ENCODE data around the gene IQSEC1.
A peak's percentile ranks its signal among the peaks of the same experiment; 100 is the strongest.

The IQSEC1 gene

DNA sequence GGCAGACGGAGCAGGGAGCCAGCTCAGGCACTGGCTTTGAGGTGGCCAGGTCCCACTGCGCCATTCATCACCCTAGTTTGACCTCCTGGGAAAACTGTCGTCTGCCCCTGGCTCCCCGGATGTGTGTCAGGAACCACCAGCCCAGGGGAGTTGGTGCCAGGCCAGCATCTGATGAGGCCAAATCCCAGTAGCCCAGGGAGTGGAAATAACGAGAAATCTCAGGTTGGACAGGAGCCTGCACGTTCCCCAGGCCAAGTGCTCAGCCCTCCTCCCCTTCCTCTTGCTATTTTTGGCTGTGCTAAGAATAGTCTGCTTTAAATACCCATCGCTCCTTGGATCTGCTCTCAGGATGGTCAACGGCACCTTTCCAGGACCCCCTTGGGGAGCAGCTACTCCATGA, 138.8 kb downstream of the IQSEC1 start:
- DNase-seq (ENCODE audit: low spot score): no peak

DNA sequence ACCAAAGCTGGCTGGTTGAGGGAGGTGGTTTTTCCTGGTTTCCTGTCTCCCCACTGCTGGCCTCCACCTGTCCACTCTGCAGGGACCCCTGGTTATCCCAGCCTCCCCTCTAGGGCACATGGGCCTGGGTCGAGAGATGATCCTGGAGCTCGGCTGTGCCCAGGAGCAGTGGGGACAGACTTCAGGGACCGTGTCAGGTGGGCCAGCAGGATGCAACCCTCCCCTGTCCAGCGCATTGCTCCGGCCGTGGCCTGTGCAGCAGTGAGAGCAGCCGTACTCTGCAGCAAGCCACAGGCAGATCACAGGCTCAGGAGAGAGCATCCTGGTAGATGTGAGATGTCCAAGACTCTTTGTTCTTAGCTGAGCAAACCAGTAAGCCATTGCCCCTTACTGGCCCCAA, 139.3 kb downstream of the IQSEC1 start:
- no peak for DNase-seq (ENCODE audit: low spot score)

DNA sequence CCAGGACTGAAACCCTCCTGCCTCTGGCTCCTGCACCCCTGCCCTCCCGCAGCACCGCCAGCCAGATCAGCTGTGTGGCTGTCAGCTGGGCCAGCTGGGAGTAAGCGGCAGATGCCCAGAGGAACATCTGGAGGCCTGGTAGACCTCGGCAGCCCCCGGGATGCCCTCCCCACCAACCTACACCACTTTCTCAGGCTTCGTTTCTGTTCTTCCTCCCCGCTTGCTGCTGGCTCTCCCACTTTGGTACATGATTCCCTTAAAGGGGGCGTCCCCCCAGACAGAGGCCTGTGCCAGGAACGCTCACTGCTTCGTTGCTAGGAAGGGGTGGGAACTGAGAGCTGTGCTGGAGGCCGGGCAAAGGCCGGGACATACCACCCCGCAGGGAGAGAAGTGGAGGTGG, 140.5 kb downstream of the IQSEC1 start:
- no peak for DNase-seq (ENCODE audit: low spot score)

DNA sequence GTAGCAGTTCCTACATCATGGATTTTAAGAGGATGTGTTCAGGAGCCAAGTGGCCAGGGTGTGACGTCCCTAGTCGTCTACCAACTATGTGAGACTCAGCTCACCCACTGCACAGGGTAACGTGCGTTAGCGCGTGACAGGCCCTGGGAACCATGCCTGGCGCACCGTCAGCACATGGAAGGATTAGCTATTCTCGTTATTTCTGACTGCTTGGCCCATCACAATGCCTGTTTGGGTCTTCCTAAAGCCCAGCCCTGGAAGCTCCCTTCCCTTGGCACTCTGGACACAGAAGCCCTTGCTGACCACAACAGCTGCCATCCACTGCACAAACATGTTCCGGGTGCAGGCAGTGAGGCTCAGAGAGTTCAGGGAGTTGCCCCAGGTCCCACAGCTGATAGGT, 140.9 kb downstream of the IQSEC1 start:
- DNase-seq (ENCODE audit: low spot score): no peak

DNA sequence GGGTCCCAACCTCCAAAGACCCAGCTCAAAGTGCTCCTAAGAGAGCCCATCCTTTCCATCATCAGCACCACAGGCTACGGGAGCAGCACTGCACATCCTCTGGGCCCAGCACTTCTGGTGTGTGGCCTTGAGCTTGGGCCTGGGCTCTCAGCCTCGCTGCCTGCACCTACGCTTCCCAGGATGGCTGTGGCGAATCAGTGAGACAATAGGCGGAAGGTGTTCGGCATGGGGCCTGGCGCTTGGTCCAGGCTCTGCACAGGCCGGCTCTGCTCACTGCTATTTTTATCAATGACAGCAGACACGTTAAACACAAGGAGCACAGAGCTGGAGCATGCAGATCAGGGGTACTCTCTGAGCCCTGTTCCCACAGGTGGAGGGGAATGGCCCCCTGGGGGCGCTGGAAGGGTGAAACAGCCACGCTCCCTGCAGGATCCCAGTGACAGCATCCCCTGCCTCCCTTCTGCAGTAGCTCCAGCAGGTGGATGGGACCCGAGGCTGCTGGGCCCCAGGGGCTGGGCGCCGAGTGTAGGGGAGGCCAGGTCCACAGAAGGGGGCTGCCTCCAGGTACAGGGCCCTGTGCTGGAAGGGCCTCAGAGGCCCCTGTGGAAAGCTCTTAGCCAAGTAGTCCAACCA, 141.8 kb downstream of the IQSEC1 start:
- no peak for DNase-seq (ENCODE audit: low spot score)

DNA sequence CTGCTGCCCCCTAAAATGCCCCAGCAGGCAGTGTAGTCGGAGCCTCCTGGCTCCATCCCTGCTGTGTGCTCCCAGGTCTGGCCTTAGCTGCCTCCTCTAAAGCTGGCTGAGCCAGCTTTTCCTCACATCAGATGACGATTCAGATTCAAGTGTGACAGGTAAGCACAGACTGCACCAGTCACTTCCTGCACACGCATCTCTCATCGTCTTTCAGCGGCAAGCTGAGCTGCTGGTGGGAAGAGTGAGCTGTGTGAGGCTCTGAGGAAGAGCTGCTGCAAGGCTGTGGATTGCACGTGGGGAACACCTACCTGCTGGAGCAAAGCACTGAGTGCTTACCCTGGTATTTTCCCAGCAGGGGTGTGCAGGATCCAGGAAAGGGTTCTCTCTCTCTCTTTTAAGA, 143.4 kb downstream of the IQSEC1 start:
- no peak for DNase-seq (ENCODE audit: low spot score)

DNA sequence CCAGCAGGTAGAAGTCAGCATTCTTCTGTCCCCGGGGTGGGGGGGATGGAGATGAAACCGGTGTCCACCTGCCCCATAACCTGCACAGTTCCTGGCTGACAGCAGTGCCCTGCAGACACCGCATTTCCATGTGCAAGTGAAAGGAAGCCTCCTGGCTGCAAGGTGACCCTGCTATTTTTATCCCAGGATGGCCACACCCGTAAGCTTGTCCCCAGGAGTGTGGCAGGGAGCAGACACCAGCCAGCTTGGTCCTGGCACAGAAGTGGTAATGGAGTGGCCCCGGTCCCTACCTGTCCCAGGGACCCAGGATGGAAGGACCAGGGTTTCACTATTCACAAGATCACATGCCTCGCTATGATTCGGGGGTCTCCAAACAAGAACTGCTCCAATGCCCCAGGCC, 146.6 kb downstream of the IQSEC1 start:
- no peak for DNase-seq (ENCODE audit: low spot score)

DNA sequence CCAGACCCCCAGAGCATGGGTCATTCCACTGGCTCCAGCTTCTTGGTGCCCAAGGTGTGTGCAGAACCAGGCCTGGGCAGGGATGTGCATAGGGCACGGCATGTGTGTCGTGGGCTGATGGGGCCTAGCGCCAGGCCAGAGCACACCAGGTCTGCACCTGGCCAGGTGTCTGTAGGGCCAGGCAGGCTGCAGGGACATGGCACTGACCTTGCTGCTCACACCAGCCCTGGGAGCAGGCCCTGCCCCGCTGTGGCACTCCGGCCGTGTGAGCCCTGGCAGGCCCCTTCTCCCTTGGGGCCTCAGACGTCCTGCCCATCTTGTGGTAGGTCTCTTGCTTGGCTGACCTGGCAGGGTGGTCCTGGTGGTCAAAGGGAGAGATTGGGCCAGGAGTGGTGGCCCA, 147.6 kb downstream of the IQSEC1 start:
- no peak for DNase-seq (ENCODE audit: low spot score)

DNA sequence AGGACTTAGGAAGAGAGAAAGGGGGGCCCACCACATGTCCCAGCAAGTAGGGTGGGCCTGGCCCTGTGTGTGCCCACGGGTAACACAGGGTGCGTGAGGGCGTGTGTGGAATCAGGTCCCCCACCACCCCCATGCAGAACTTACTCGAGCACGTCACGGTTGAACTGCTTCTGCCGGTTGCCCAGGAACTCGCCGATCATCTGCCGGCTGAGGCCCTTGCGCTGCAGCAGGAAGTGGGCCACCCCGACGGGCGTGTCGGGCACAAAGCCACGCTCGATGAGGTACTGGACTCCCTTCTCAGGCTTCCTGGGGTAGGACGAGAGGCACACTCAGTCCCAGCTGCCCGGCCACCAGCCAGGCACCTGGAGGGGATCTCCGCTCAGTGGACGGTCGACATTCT, 148.8 kb downstream of the IQSEC1 start:
- peak; percentile 42 for DNase-seq (ENCODE audit: low spot score)

DNA sequence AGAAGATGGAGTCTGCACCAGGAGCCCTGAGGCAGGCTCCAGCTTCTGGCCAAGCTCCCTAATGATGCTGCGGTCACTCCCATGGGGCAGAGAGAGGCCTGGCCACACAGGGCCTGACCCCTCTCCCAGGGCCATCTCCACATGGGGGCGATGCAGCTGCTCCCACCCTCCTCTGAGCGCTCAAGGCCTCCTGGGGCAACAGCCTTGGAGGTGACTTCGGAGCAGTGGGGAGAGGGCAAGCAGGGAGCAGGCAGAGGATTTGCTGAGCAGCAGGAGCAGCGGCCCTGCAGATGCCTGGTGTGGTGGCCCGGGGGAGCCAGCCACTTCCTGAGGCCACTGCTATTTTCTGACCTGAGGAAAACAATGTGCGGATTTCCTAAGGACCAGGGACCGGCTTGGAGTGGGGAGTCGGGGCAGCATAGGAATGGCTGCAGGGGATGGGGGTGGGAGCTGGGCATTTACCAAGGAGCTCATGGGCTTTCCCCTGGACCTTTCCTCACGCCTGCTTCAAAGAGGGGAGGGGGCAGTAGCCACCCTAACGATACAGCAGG, 150.3 kb downstream of the IQSEC1 start:
- DNase-seq (ENCODE audit: low spot score): no peak

DNA sequence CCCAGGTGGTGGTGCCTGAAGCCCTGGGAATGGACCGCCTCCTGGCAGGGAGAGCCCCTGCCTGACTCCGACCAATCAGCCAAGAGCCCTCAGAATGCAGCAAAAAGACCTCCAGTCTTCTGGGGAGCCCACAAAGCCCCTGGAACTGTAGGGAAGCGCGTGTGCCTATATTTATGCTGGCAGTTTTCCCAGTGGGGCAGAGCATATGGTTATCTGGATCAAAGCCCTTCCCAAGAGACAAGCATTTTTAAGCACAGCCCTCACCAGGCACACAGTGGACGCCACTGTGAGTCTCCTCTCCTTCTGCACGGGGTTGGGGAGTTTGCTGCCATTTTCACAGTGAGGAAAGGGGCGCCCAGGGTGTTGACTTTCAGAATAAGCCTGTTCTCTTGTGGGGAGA, 150.9 kb downstream of the IQSEC1 start:
- no peak for DNase-seq (ENCODE audit: low spot score)

DNA sequence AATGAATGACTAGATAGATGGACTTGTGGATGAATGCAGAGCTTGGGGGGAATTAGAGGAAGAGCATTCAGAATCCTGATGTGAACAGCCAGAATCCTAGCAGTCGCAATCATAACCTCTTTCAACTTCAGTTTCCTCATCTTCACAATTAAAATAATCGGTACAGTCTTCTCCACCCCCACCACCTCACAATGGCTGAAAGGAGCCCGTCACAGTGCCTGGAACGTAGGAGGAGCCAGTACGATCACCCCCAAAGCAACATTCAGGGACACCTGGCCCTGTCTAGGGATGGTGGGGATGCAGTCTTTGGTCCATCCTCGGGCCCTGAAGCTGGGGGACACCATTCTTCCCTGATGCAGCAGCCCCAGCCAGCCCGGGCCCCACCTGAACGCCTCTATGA, 151.5 kb downstream of the IQSEC1 start:
- no peak for DNase-seq (ENCODE audit: low spot score)

DNA sequence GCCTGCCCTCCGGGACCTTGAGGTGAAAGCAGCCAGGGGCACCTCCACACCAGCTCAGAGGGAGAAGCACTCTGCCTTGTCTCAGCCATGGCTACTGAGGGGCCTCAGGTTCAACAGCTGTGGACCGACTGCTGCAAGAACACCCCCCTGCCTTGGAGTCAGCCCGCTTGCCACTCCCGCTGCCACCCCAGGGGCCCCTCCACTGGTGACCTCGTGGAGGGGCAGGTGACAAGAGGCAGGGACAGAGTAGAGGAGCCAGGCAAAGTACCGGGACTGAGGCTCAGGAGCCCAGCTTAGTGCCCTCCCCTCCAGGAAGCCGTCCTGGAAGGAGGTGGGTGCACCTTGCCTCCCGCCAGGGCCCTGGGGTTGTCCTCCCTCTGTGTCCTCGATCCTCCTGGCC, 152.3 kb downstream of the IQSEC1 start:
- DNase-seq (ENCODE audit: low spot score): no peak

DNA sequence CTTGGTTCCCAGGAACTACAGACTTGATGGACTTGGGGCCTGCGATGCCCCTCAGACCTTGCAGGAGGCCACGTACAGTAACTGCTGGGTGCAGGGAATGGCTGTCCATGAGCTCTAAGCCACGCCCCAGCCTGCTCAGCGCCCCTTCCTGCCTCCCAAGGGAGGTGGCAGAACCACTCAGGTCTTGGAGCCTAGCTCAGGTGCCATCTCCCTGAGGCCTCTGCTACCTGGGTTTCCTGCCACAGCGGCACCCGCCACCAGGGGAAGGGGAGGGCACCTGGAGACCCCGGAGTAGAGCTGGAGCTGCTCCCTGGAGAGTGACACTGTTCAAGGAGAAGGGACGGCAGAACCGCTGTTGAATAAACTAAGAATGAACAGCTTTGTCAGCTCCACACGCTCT, 154.0 kb downstream of the IQSEC1 start:
- DNase-seq (ENCODE audit: low spot score): no peak

DNA sequence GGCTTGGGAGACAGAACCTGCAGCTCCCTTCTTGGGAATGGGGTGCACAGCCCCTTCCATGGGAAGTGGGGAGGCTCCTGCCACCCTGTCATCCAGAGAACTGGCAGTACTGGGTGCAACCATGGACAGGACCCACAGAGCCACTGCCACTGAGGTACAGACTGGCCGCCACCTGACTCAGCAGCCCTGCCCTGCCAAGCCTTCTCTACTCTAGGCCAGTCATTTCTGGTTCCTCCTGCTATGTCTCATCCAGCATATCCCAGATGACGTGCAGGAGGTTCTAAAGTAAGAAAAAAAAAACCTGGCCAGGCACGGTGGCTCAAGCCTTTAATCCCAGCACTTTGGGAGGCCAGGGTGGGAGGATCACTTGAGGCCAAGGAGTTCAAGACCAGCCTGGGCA, 155.0 kb downstream of the IQSEC1 start:
- DNase-seq (ENCODE audit: low spot score): no peak

DNA sequence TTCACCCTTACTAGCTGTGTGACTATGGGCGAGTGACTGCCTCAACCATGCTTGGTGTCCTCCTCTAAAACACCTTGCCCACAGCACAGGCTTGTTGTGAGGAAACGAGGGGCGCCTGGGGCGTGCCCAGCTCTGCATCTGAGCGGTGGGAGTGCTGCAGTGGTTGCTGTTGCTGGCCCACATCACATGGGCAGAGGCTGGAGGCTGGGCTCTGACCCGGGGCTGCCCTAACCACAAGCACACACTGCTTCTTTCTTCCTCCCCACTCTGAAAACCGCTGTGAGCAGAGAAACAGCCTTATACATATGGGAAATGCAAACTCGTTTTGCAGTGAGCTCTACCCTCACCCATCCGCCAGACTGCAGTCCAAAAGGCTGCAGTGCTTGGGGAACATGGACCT, 157.1 kb downstream of the IQSEC1 start:
- DNase-seq (ENCODE audit: low spot score): no peak

DNA sequence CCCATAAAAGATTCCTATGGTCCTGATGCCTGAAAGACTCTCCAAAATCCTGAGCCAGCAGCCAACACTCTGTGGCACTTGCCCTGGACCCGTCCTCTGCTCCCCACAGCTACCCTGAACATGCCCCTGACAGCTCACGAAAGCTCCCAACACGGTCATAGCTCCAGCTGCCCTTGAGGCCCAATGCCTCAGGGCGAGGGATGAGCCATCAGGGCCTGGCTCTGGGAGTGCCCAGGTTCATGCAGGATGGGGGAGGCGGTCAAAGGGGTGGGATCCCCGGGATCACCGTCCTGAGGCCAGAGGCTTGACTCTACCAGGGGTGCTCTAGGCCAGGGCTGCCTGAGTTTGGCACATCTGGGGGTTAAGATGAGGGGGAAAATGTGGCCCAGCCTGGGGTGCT, 159.1 kb downstream of the IQSEC1 start:
- no peak for DNase-seq (ENCODE audit: low spot score)

DNA sequence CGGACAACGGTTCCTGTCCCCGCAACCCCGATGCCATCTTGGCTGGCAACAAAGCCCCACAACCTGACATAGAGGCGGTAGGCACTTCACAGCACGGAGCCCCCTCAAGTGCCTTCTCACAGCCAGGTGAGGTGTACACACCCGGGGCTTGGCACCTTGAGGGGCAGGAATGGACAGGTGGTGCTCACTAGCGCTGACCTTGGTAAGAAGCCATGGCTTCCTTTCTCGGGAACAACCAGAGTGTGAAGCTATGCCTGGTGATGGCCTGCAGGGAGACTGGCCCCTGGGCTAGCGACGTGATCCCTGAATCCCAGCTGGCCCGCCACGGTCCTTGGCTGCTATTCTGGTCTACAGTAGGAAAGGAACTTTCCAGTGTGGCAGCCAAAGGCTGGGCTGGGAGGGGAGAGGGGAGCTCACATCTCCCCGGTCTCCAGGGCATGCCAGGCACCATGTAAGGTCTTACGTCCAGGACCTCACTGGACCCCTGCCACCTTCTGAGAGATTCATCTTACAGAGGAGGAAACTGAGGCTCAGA, 161.3 kb downstream of the IQSEC1 start:
- DNase-seq (ENCODE audit: low spot score): no peak

DNA sequence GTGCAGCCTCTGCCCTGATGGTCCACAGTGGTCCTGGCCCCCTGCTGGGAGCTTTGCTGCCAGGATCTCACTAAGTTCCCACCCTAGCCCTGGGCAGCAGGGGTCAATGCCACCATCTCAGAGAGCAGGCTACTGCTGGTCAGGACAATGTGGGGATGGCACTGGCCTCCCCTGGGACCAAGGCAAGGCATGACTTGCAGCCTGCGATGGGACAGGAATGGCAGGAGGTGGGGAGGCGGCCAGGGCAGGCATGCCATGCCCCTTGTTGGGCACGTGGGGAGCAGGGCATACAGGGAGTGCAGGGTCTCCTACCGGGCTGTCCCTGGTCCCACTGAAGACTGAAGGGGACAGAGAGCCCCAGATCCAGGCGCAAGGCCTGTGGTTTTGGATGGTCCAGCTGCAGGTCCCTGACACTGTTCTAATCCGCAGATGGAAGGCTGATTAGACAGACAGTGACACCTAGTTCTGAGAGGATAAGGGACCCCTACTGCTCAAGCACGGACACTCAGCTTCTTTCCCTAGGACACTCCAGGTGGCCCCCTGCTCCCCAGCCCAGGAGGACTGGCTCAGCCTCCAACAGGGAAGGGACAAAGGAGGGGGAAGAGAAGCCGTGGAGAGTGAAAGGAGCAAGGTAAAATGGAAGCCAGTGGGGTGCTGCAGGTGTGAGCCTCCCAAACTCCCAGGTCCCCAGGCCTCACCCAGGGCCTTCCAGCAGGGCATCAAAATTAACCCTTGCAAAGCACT, 162.7 kb downstream of the IQSEC1 start:
- no peak for DNase-seq (ENCODE audit: low spot score)

DNA sequence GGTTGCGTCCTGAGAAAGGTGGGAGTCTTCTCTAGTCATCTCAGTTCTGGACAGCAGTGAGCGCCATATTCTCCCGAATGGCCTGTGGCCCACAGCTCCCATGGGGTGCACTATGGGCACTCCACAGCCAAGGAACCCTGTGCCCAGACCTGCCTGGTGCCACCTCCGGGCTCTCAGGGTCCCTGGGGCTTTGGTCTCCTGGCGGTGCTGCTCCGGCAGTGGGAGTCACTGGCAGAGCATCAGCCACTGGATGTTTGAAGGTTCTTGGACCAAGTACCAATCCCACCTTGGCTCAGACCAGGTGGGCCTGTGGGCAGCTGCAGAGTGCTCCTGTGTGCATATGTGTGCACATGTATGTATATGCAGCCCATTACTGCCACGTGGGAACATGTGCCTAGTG, 163.5 kb downstream of the IQSEC1 start:
- no peak for DNase-seq (ENCODE audit: low spot score)

DNA sequence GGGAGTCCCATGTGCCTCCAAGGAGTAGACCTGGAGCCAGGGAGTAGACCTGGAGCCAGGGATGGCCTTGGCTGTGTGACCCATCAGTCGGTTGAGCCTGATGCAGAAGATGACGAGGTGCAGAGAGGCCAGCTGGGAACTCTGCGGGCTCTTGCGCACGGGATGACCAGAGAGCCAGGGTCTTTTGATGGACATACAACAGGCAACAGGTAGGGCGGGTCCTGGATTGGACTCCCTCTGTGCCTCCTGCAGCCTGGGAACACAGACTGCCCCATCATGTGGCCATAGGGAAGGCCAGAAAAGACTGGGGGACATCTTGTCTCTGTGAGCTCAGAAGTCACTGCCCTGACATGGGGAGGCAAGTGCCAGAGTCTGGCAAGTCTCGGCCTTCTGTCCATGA, 164.4 kb downstream of the IQSEC1 start:
- DNase-seq (ENCODE audit: low spot score): no peak

DNA sequence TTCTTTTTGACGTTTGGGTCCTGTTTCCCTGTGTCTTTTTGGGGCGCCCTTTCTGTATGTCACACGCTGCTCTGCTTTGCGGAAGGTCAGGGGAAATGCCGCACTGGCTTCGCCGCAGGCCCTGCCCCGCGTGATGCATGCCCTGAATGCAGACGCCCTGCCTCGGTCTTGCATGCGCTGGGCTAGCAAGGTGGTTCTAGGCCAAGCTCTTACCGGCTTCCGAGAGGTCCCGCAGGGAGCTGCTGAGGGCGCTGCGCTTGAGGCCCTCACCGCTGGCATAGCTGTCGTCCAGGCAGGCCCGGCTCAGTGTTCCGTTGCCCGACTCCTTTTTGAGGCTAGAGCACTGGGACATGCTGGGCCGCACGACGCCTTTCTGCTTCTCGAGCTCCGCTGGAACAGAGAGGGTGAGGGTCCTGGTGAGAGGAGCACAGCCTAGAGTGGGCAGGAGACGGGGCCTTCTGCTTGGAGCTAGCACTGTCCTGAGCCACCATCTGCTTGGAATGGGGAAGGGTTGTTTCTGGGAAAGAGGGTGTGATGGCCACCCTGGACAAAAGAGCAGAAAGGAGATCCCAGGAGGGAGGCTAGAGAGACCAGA, 165.0 kb downstream of the IQSEC1 start:
- no peak for DNase-seq (ENCODE audit: low spot score)

DNA sequence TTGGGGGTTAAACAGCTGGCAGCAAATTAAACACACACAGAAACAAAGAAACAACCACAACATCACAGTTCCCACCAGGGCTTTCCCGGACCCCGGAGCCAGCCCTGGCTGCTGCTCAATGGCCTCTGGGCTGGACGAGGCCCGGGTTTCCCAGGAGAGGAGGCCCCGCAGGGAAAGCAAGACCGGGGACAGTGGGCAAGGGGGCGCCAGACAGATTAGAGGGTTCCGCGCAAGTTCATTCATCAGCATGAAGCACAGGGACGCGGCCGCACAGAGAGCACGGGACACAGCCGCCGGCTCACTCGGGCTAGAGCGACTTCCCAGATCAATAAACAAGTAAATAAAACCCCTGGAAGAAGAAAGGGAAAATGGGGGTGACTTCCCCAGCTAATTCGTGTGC, 165.5 kb downstream of the IQSEC1 start:
- no peak for DNase-seq (ENCODE audit: low spot score)
